Endothelial cell (in vitro differentiated cells): Measurements from ENCODE around the gene FGF10. TPM values are rescaled to one million over a fixed set of nuclear protein-coding genes. Genes with fewer than 3 reads are reported as not detected.

ENCODE experiments used
- DNase-seq: peaks from one replicate; pipeline ENCODE4 v3.0.0; 2021; ENCODE audit warnings: low spot score
- H3K27ac Mint-ChIP-seq: one replicate; pipeline ENCODE4 v1.8.0; 2021; ENCODE audit warnings: mixed read lengths, inconsistent platforms; ENCODE audit not compliant: unreplicated experiment
- H3K27me3 Mint-ChIP-seq: one replicate; pipeline ENCODE4 v1.8.0; 2021; ENCODE audit warnings: mild to moderate bottlenecking, moderate library complexity, mixed read lengths, inconsistent platforms; ENCODE audit not compliant: unreplicated experiment
- H3K36me3 Mint-ChIP-seq: one replicate; pipeline ENCODE4 v1.8.0; 2021; ENCODE audit warnings: mild to moderate bottlenecking, low read depth, mixed read lengths, inconsistent platforms; ENCODE audit not compliant: unreplicated experiment
- H3K4me1 Mint-ChIP-seq: one replicate; pipeline ENCODE4 v1.8.0; 2021; ENCODE audit warnings: mild to moderate bottlenecking, mixed read lengths, inconsistent platforms; ENCODE audit not compliant: unreplicated experiment
- H3K4me3 Mint-ChIP-seq: one replicate; pipeline ENCODE4 v1.8.0; 2021; ENCODE audit warnings: mild to moderate bottlenecking, mixed read lengths, inconsistent platforms; ENCODE audit not compliant: unreplicated experiment
- H3K9me3 Mint-ChIP-seq: one replicate; pipeline ENCODE4 v1.8.0; 2021; ENCODE audit warnings: mixed read lengths, inconsistent platforms; ENCODE audit not compliant: unreplicated experiment
- total RNA-seq: library from RNA; stranded (reverse); fragmentation: NEBNext Ultra II Directional; extraction: Animal tissue kit (Norgen Biotek cat#: 25700); gene quantifications from one replicate; pipeline ENCODE4 v1.2.1, GENCODE V29; 2021; ENCODE audit not compliant: unreplicated experiment
- TF ChIP-seq, protein P1 (sequence below): fragments of 200-600 bp; sonication (generic); IDR thresholded peaks from one replicate; pipeline ENCODE4 v1.5.0; 2021; ENCODE audit warnings: antibody characterized with exemption; ENCODE audit not compliant: unreplicated experiment

FGF10 gene
- total RNA-seq, 1 donor from 2014 or later: 0.15 TPM

DNA sequence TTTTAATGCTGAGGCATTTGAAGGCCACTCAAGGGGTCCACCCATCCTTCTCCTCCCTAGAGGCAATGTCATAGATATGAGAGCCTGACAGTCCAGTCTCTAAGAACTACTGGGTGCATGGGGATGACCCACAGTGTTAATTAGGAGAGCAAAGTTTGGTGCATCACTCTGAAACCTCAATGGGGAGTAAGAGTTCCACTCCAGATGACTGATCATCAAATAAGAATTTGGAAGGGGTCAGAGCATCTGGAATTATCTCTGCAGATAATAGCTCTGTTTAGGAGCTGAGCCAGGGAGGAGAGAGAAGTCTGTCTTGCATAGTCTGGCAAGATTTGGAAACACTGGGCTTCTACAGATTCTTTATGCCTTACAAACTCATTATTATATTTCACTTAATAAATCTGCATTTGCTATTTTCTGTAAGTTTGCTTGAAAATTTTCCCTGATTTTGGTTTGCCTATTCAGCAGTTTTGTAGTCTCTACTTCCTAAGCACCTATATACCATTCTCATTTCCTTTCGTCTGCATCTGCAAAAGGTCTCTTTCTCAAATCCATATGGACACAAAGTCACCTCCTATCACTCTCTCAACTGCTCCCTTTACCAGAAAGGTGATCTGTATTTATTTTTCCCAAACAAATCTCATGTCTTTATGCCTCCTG lies 27.7 kb downstream of the FGF10 start:
- H3K36me3 Mint-ChIP-seq: no peaks in the 10 kb centered on the region
- no peaks in the 10 kb centered on the region for H3K27me3 Mint-ChIP-seq
- H3K4me3 Mint-ChIP-seq: no peak overlapping the region
- H3K27ac Mint-ChIP-seq: no peak overlapping the region
- TF ChIP-seq, protein P1, sequence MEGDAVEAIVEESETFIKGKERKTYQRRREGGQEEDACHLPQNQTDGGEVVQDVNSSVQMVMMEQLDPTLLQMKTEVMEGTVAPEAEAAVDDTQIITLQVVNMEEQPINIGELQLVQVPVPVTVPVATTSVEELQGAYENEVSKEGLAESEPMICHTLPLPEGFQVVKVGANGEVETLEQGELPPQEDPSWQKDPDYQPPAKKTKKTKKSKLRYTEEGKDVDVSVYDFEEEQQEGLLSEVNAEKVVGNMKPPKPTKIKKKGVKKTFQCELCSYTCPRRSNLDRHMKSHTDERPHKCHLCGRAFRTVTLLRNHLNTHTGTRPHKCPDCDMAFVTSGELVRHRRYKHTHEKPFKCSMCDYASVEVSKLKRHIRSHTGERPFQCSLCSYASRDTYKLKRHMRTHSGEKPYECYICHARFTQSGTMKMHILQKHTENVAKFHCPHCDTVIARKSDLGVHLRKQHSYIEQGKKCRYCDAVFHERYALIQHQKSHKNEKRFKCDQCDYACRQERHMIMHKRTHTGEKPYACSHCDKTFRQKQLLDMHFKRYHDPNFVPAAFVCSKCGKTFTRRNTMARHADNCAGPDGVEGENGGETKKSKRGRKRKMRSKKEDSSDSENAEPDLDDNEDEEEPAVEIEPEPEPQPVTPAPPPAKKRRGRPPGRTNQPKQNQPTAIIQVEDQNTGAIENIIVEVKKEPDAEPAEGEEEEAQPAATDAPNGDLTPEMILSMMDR: no peak
- H3K9me3 Mint-ChIP-seq: no peaks in the 10 kb centered on the region
- no peak for DNase-seq
- no peaks in the 10 kb centered on the region for H3K4me1 Mint-ChIP-seq

DNA sequence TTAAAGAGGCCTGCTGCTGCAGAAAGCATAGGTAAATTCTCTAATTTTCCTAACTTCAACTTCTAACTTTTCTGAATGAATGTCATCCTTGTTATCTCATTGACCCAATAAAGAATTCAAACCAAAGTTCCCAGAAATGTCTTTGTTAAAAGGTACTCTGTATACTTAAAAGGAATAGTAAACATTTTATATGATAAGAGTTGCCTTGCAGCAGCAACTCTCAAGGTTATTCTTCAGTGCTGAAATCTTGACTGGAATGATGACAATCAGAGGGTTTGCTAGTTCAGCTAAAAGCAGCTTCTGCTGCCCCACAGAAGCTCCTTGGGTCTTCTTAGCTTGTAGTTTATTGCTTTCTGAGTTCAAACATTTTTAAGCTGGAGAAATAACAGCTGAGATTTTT lies 28.3 kb downstream of the FGF10 start:
- no peaks in the 10 kb centered on the region for H3K27me3 Mint-ChIP-seq
- H3K36me3 Mint-ChIP-seq: no peaks in the 10 kb centered on the region
- TF ChIP-seq, protein P1: no peak
- no peak for DNase-seq
- H3K27ac Mint-ChIP-seq: no peak overlapping the region
- no peaks in the 10 kb centered on the region for H3K9me3 Mint-ChIP-seq
- H3K4me1 Mint-ChIP-seq: no peaks in the 10 kb centered on the region
- no peak overlapping the region for H3K4me3 Mint-ChIP-seq

DNA sequence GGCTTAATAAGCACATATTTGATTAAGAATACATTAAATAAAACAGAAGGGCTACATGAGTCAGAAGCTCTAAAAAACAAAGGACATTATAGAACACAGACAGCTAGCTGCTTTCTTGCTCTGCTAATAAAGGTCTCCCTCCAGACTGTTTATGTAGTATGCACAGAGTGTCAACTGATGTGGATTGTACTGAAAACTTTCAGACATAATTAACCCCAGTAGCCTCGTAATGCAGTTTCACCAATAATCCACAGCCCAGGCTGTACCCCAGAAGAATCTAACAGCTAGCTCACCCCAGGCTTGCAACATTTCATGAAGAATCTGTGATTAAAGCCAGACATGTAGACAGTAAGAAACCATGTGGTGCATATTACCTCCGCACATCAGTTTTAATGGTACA lies 30.8 kb downstream of the FGF10 start:
- TF ChIP-seq, protein P1: no peak
- H3K9me3 Mint-ChIP-seq: no peaks in the 10 kb centered on the region
- no peak overlapping the region for H3K4me3 Mint-ChIP-seq
- no peak overlapping the region for H3K27ac Mint-ChIP-seq
- DNase-seq: no peak
- H3K27me3 Mint-ChIP-seq: no peaks in the 10 kb centered on the region
- no peaks in the 10 kb centered on the region for H3K4me1 Mint-ChIP-seq
- H3K36me3 Mint-ChIP-seq: no peaks in the 10 kb centered on the region

DNA sequence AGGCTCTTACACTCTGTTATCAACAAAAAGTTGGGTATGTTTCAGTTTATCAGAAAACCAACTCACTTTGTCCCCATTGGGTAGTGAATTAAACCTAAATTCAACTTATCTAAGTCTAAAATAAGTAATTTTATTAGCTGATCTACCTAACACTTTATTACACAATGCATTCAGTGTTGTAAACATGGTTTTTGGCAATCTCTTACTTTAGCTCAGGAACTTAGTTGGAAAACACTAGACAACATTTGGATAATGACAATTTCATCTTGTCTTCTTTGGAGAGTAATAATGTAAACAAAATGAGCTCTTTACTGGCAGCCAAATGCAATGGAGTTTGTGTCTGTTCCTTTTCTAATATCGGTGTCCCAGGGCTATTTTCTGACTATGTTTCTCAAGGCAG lies 33.0 kb downstream of the FGF10 start:
- H3K4me1 Mint-ChIP-seq: no peaks in the 10 kb centered on the region
- no peak overlapping the region for H3K27ac Mint-ChIP-seq
- no peaks in the 10 kb centered on the region for H3K36me3 Mint-ChIP-seq
- no peaks in the 10 kb centered on the region for H3K9me3 Mint-ChIP-seq
- TF ChIP-seq, protein P1: no peak
- no peak for DNase-seq
- no peak overlapping the region for H3K4me3 Mint-ChIP-seq
- H3K27me3 Mint-ChIP-seq: no peaks in the 10 kb centered on the region

DNA sequence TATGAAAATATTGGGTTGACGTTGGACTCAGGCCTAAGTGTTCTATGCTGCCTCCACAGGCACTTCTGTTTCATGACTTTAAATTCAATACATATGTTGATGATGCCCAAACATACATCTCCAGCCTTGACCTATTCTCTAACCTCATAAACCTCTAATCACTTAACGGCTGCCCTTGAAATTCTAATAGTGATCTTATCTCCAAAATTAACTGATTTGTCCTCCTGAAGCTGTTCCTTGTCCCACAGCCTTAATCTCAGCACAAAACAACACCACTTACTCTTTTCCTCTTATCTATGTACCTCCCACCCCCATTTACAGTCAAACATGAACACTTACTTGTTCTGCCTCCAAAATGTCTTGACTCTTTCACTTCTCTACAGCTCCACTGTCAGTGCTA lies 43.3 kb downstream of the FGF10 start:
- H3K9me3 Mint-ChIP-seq: no peaks in the 10 kb centered on the region
- H3K4me3 Mint-ChIP-seq: no peak overlapping the region
- H3K4me1 Mint-ChIP-seq: no peaks in the 10 kb centered on the region
- no peak overlapping the region for H3K27ac Mint-ChIP-seq
- no peaks in the 10 kb centered on the region for H3K27me3 Mint-ChIP-seq
- H3K36me3 Mint-ChIP-seq: no peaks in the 10 kb centered on the region
- TF ChIP-seq, protein P1: no peak
- DNase-seq: no peak
